ENCODE results near the gene GOLGA6B.
"Not testable (repeated sequence)": the region's sequence is repeated elsewhere in the genome, so short reads cannot be mapped to it uniquely, and the experiment has no call there.

DNA sequence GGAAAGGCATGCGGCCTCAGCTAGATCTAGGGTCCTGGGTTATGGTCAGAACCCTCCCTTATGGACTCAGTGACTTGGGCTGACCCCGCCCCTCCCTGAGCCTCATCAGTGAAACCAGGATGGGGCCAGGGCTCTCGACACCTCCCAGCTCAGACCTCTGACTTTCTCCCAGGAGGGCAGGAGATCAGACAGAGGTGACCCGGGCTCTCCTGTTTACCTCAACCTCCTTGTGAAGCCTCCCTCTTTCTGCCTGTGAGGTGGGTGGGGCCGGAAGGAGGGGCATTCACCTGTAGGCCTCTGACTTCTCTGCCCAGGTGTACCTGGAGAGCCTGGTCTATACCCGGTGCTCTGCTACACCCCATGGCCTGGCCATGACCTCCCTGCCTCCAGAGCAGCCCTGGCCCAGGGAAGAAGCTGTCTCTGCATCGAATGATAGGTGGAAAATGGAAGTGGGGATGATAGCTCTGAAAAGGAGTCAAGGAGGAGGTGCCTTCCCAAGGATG, 25.4 kb upstream of the GOLGA6B start:
- TF ChIP-seq, protein P1, sequence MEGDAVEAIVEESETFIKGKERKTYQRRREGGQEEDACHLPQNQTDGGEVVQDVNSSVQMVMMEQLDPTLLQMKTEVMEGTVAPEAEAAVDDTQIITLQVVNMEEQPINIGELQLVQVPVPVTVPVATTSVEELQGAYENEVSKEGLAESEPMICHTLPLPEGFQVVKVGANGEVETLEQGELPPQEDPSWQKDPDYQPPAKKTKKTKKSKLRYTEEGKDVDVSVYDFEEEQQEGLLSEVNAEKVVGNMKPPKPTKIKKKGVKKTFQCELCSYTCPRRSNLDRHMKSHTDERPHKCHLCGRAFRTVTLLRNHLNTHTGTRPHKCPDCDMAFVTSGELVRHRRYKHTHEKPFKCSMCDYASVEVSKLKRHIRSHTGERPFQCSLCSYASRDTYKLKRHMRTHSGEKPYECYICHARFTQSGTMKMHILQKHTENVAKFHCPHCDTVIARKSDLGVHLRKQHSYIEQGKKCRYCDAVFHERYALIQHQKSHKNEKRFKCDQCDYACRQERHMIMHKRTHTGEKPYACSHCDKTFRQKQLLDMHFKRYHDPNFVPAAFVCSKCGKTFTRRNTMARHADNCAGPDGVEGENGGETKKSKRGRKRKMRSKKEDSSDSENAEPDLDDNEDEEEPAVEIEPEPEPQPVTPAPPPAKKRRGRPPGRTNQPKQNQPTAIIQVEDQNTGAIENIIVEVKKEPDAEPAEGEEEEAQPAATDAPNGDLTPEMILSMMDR (conservative IDR thresholded peaks at IDR 0.05; ENCODE audit: low read length) = not testable (repeated sequence)
- not testable (repeated sequence) for TF ChIP-seq EZH2phosphoT487 (IDR thresholded peaks at IDR 0.05; ENCODE audit: borderline replicate concordance)
